Urinary bladder (tissue), 4 donors: ENCODE data around the gene DIAPH2. TPM values are rescaled to one million over a fixed set of nuclear protein-coding genes. Genes with fewer than 3 reads are reported as not detected.

Source experiments
- DNase-seq: peaks from one replicate; pipeline ENCODE4 v3.0.0-alpha.2; 2015; ENCODE audit errors: extremely low spot score
- H3K27ac ChIP-seq: one replicate; pipeline ENCODE4 v1.5.1; 2013; ENCODE audit warnings: low read depth, mild to moderate bottlenecking, moderate library complexity
- H3K36me3 ChIP-seq: one replicate; pipeline ENCODE4 v1.6.1; 2013; ENCODE audit warnings: mild to moderate bottlenecking, moderate library complexity; ENCODE audit not compliant: insufficient read depth
- H3K4me1 ChIP-seq: one replicate; pipeline ENCODE4 v1.6.1; 2013; ENCODE audit warnings: mild to moderate bottlenecking, moderate library complexity; ENCODE audit not compliant: insufficient read depth
- H3K4me3 ChIP-seq: one replicate; pipeline ENCODE4 v1.5.1; 2013; ENCODE audit warnings: low read depth, low read length
- WGBS: extraction: QIAGEN DNeasy Blood & Tissue Kit; methylation state at CpG from one replicate; pipeline ENCODE4 v1.1.7; 2013; 5-methylcytosine and 5-hydroxymethylcytosine counted together
- polyA plus RNA-seq: library from polyadenylated mRNA; stranded (reverse); fragments of 200-250 nt; gene quantifications from one replicate; pipeline ENCODE4 v1.2.3, GENCODE V29; 2013
- total RNA-seq: library from RNA; depleted of rRNA; stranded (reverse); fragments of >200 nt; gene quantifications from one replicate; pipeline ENCODE4 v1.2.3, GENCODE V29; 2014
- donor health status: healthy with polysubstance abuse.
- donor health status: healthy.

DIAPH2 gene
- total and polyA plus RNA-seq, 2 donors: 11.8 to 52.2 TPM

DNA sequence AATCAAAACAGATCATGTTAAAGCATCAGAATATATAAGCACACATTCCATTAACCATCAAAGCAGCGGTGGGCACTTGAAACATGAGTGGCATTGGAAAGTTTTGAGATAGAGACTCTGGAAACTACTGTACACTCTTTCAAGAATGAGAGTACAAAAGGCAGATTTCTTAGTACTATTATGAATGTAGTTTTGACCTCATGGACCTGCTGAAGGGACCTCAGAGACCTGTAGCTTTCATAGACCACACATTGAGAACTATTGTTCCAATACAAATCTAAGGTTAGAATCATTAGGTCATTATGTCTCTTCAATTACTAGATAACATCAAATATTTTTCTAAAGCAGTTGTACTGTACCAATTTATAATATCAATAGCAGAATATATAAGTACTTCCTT lies 482.7 kb downstream of the DIAPH2 start:
- Histone ChIP-seq H3K27ac (no peak overlapping the region), H3K36me3 (no peaks in the 10 kb centered on the region), H3K4me3 (no peak overlapping the region), H3K4me1 (no peaks in the 10 kb centered on the region)
- no peak for DNase-seq
- WGBS: 91% methylated on average over 1 of the region's 1 CpG

DNA sequence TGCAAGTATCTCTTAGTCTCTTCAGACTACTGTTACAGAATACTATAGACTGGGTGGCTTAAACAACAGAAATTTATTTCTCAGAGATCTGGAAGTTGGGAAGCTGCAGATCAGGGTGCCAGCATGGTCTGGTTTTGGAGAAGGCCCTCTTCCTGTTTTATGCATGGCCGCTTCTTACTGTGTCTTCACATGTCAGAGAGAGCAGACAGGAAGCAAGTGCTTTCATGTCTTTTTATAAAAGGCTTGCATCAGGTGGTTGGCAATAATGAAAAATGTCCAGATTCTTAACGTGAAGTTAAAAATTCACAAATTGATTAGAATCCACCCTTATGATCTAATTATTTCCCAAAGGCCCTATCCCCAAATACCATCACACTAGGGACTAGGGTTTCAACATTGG lies 484.0 kb downstream of the DIAPH2 start:
- WGBS: 95% methylated on average over 2 of the region's 2 CpGs
- H3K36me3 ChIP-seq: no peaks in the 10 kb centered on the region
- no peak overlapping the region for H3K4me3 ChIP-seq
- no peaks in the 10 kb centered on the region for H3K4me1 ChIP-seq
- H3K27ac ChIP-seq: no peak overlapping the region
- no peak for DNase-seq

DNA sequence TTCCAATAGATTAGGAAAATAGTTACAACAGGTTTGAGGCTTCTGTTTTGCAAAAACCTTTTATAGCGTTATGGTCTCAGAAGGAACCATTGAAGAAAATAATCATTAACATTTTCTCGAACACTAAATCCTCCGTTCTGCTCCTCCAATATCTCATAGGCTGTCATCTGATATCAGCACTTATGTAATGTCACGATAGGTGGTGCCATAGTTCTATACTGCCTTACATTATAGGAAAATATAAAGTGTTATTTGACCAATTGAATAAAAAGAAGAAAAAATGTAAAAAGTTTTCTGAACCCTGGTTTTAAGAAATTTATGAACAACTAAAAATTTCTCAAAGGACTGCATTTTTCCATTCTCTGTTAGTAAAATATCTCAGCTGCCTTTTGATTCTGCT lies 490.5 kb downstream of the DIAPH2 start:
- H3K4me1 ChIP-seq: no peaks in the 10 kb centered on the region
- DNase-seq: no peak
- no peaks in the 10 kb centered on the region for H3K36me3 ChIP-seq
- H3K27ac ChIP-seq: no peak overlapping the region
- 91% methylated on average over 4 of the region's 4 CpGs for WGBS
- no peak overlapping the region for H3K4me3 ChIP-seq

DNA sequence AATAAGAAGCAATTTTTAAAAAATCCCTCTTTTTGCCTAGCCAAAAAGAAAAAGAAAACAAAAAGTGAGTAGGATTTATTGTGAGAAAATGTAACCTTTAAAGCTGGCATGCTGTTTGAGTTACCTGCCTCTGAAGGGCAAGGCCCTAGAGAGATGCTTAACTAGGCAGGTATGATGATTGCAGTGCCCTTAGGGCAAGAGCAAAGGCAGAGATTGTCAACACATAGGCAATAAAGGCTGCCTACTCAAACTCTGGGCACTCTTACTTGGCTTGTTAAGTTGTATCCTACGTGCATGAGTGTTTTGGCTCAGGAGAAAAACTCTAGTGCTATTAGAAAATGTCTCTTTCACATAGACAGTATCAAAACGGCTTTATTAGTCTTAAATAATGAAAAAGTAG lies 505.0 kb downstream of the DIAPH2 start:
- DNase-seq: no peak
- WGBS: 56% methylated on average over 2 of the region's 2 CpGs
- Histone ChIP-seq H3K36me3 (no peaks in the 10 kb centered on the region), H3K4me3 (no peak overlapping the region), H3K4me1 (no peaks in the 10 kb centered on the region), H3K27ac (no peak overlapping the region)

DNA sequence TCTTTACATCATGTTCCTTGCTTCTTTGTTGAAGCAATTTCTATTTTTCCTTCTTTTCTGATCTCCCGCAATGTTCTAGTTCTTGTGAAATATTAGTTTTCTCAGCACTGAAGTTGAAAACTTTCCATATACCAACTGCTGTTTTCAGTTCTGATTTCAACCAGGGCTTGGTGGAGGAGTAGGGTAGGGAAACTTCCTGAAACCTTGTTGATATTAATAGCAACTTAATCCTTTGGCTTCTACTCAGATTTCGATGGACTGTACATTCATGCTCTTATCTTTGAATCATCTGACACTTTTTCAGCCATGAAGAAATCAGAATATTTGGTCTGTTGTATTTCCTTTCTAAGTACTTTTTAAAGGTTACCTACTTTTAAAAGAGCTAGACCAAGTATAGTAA lies 514.9 kb downstream of the DIAPH2 start:
- no peak overlapping the region for H3K27ac ChIP-seq
- WGBS: 62% methylated on average over 2 of the region's 2 CpGs
- H3K4me3 ChIP-seq: no peak overlapping the region
- no peaks in the 10 kb centered on the region for H3K4me1 ChIP-seq
- no peaks in the 10 kb centered on the region for H3K36me3 ChIP-seq
- DNase-seq: no peak

DNA sequence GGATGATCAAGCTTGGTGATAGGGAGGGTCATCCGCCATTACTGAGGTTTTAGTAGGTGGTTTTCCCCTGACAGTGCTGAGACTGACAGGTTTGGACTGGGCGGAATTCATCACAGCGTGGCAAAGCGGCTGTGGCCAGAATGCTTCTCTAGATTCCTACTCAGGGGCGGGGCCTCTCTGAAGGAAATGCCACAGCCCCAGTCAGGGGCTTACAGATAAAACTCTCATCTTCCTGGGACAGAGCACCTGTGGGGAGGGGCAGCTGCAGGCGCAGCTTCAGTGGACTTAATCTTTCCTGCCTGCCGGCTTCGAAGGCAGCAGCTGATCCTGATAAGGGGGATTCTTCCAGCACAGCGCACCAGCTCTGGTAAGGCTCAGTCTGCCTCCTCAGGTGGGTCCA lies 515.8 kb downstream of the DIAPH2 start:
- Histone ChIP-seq H3K27ac (no peak overlapping the region), H3K4me1 (no peaks in the 10 kb centered on the region), H3K4me3 (no peak overlapping the region), H3K36me3 (no peaks in the 10 kb centered on the region)
- 95% methylated on average over 9 of the region's 9 CpGs for WGBS
- DNase-seq: no peak

DNA sequence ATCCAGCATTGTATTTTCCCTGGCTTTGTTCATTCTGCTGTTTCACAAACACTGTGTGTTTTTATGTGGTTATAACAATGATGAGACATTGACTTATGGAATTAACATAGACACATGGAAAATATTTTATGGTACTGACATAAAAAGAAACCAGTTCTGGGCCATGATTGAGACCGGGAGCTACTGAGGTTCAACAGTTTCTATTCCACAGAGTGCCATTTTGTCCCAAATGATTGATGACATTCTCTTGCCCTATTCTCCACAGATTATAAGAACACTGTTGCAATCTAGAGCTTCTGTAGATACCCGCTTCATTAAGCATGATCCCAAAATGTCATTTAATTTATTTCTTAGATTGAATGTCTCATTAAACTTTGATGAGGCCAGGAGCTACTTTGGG lies 525.9 kb downstream of the DIAPH2 start:
- no peaks in the 10 kb centered on the region for H3K4me1 ChIP-seq
- no peak overlapping the region for H3K4me3 ChIP-seq
- H3K27ac ChIP-seq: no peak overlapping the region
- DNase-seq: no peak
- 93% methylated on average over 2 of the region's 2 CpGs for WGBS
- H3K36me3 ChIP-seq: no peaks in the 10 kb centered on the region

DNA sequence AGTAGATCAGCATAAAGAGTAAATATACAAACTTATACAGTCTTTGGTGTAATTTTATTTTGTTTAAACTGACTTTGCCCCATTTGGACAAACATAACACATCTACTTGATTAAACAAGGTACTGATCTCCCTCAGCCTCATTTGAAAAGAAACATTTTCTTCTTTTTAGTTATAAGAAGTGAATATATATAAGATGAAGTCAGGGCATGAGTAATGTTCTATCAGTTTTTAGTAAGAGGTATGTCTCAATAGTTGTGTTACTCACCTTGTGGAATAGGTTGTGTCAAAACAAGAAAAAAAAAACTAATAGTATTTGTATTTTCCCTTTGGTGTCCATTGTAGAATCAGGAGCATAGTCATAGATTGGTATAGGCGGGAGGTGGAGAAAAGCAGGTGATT lies 526.4 kb downstream of the DIAPH2 start:
- no peaks in the 10 kb centered on the region for H3K36me3 ChIP-seq
- H3K4me3 ChIP-seq: no peak overlapping the region
- H3K4me1 ChIP-seq: no peaks in the 10 kb centered on the region
- WGBS: 100% methylated on average over 1 of the region's 1 CpG
- no peak overlapping the region for H3K27ac ChIP-seq
- DNase-seq: no peak

DNA sequence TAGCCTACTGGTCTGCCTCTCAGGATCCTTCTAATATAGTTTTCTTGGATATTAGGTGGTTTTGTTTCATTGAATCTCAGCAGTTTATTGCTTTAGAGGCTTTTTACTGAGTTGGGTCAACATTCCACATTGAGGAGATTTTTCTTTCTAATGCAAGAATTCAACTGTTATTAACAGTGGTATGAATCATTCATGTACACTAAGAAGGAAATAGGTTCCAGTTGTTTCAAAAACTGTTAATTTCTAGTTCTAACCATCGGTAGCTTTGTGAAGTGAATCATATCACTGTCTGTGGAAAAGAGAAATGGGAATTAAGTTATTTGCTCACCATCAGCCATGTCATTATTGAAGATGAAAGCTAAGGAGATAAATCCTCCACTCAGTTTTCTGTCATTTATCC lies 530.5 kb downstream of the DIAPH2 start:
- 68% methylated on average over 1 of the region's 1 CpG for WGBS
- DNase-seq: no peak

DNA sequence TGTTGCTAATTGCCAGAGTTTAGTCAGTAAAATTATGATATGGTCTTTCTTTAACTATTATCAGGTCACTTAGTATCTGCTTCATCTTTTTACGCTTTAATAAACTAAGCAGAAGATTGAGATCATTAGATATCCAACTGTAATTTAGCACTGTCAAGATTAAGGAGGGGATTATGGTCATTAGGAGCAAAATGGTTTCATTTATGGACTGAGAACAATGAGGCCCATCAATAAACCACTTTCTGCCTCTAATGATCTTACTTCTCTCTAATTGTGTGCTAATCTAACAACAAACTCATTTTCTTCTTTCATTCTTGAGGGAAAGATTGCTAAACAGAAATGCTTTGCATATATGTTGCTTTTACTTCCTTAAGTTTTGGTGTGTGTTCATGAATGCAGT lies 539.5 kb downstream of the DIAPH2 start:
- Histone ChIP-seq H3K36me3 (no peaks in the 10 kb centered on the region), H3K4me3 (no peak overlapping the region), H3K4me1 (no peaks in the 10 kb centered on the region), H3K27ac (no peak overlapping the region)
- 96% methylated on average over 1 of the region's 1 CpG for WGBS
- DNase-seq: no peak

More for the DNA sequence above, 530.5 kb downstream of the DIAPH2 start:
- Histone ChIP-seq H3K36me3 (no peaks in the 10 kb centered on the region), H3K4me1 (no peaks in the 10 kb centered on the region), H3K27ac (no peak overlapping the region), H3K4me3 (no peak overlapping the region)

DNA sequence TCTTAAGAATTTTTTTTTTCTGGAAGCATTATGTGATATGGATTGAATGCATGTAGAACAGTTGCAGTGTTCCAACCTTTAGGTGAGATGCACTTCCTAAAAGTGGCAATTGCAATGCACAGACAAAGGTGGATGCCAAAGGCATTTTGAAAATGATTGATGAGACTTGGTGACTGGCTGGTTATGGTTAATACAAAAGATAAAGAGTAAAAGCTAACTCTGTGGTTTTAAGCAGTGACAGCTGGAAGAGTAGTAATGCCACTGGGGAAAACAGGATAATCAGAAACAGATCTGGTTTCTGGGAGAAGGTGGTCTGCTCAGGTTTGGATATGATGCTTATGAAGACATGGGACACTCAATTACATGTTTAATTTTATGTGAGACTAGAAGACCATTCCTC lies 544.7 kb downstream of the DIAPH2 start:
- Histone ChIP-seq H3K36me3 (no peaks in the 10 kb centered on the region), H3K4me3 (no peak overlapping the region), H3K4me1 (no peaks in the 10 kb centered on the region), H3K27ac (no peak overlapping the region)
- no peak for DNase-seq

DNA sequence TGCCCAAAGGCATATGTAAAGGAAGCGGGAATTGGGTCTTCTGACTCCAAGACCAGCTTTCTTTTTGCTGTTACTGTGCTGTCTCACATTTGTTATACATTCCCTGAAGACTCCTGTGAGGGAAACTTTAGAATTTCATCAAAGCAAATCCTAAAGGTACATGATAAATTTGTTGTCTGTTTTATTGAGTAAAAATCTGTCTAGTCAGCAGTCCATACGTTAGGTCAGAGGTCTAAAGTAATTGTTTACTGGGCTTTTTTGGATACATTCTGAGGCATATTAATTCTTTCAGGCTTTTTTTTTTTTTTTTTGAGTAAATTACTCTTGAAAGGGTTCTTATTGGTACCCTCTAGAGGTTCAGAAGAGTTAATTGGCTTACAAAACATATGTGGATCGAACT lies 546.3 kb downstream of the DIAPH2 start:
- H3K36me3 ChIP-seq: no peaks in the 10 kb centered on the region
- WGBS: 96% methylated on average over 3 of the region's 3 CpGs
- H3K4me1 ChIP-seq: no peaks in the 10 kb centered on the region
- H3K27ac ChIP-seq: no peak overlapping the region
- no peak overlapping the region for H3K4me3 ChIP-seq
- no peak for DNase-seq

DNA sequence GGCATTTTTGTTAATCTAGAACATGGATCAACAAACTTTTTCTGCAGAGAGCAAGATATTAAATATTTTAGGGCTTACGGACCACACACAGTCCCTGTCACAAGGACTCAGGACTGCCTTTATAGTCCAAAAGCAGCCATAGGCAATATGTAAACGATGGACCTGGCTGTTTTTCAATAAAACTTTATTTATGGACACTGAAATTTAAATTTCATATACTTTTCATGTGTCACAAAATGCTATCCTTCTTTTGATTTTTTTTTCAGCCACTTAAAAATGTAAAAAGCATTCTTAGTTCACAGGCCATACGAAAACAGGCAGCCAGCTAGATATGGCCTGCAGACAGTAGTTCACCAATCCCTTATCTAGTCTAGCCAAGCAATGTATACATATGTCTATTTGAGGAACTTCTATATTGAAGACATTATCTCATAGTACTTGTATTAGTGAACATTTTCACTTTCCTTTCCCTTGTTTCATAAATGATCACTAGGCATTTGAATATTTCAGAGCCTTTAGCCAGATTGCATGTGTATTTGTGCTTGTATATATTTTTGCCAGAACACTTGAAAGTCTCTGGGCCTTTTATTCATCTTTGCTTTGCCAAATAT lies 549.9 kb downstream of the DIAPH2 start:
- Histone ChIP-seq H3K4me1 (no peaks in the 10 kb centered on the region), H3K36me3 (no peaks in the 10 kb centered on the region), H3K27ac (no peak overlapping the region), H3K4me3 (no peak overlapping the region)
- no peak for DNase-seq
- WGBS: 98% methylated on average over 3 of the region's 3 CpGs

DNA sequence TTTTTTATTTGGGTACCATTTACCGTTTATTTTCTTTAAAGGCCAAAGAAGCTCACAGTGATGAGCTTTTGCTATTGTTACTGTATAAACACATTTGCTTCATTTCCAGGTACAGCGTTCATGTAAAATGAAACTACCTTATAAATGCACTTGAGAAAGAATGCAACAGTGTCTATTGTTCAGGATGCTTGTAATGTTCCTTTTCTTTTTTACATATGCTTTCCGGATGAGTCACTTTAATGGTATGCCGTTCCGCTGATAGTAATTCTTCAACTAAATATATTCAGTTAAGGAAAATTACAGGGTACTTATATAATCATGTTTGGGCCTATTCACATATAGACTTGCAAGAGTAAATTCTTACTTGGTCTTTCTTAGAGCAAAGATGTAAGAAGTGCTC lies 554.0 kb downstream of the DIAPH2 start:
- Histone ChIP-seq H3K27ac (no peak overlapping the region), H3K4me3 (no peak overlapping the region), H3K4me1 (no peaks in the 10 kb centered on the region), H3K36me3 (no peaks in the 10 kb centered on the region)
- no peak for DNase-seq
- 80% methylated on average over 5 of the region's 5 CpGs for WGBS

DNA sequence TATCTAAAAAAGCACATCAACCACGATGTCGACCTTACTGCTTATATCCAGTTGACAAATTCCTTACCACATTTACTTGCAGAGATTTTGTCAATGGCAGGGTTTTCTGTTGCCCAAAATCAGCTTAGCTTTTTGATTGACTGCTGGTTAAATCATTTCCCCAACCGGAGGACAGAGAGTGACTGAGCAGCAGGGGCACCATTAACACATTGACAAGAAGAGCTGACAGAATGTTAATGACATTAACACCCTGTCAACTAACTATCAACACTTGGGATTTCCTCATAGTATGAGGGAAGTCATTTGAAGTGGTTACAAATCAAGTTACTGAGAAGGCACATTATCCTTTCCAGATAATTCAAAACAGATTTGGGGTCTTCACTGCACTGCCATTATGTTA lies 567.5 kb downstream of the DIAPH2 start:
- no peaks in the 10 kb centered on the region for H3K36me3 ChIP-seq
- DNase-seq: no peak
- no peak overlapping the region for H3K4me3 ChIP-seq
- no peaks in the 10 kb centered on the region for H3K4me1 ChIP-seq
- 73% methylated on average over 3 of the region's 3 CpGs for WGBS
- H3K27ac ChIP-seq: no peak overlapping the region
